RKO (cell line): ENCODE data around the gene LCN1.

Experiments
- DNase-seq: peaks from one replicate; pipeline ENCODE4 v3.0.0-alpha.2; 2016; ENCODE audit warnings: low spot score

Gene LCN1

DNA sequence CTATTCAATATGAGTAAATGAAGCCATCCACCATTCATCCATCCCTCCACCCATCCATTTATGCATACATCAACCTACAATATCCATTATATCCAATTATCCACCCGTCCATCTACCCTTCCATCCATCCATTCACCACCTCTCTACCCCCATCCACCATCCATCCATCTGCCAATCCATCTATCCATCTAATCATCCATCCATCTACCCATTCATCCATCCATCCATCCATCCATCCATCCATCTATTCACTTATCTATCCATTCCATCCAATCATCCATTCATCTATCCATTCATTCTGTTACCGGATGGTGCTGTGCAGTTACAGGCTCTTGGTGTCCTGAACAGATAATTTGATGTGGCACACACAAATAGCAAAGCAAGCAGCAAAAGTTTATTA, 51.0 kb downstream of the LCN1 start:
- DNase-seq: no peak

DNA sequence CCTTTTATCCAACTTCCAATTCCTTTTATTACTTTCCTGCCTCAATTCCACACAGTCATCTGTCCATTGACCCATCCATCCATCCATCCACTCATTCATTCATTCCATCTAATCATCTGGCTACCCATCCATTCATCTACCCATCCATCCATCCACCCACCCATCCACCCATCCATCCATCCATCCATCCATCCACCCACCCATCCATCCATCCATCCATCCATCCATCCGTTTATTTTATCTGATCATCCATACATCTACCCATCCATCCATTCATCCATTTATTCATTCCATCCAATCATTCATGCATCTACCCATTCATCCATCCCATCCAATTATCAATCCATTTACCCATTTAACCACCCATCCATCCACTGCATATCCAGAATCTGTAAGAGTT, 51.9 kb downstream of the LCN1 start:
- DNase-seq: no peak

- no peak for DNase-seq
Measured at GRCh38 chr9:135574331-135574730, 53.1 kb downstream of the LCN1 start.

GRCh38 chr9:135574943-135575342, 53.7 kb downstream of the LCN1 start:
- DNase-seq: no peak
